Thoracic aorta (tissue), 2 donors: ENCODE measurements around the gene IGF2R. TPM values are rescaled to one million over a fixed set of nuclear protein-coding genes. Genes with fewer than 3 reads are reported as not detected.

Experiments
- ATAC-seq: fragments of 150-250 bp; one replicate; pipeline ENCODE4 v1.8.0; 2017; ENCODE audit warnings: low read depth; ENCODE audit not compliant: insufficient number of reproducible peaks, low FRiP score
- DNase-seq: peaks from one replicate; pipeline ENCODE4 v3.0.0-alpha.2; 2020; ENCODE audit warnings: low spot score
- H3K27ac ChIP-seq, 2 donors: fragments of 200-600 bp; sonication (generic); 1 replicate in 1 of 2; 2 replicates in 1 of 2; pipeline ENCODE4 v1.5.1; 2016; ENCODE audit warnings: mild to moderate bottlenecking in 2 of 2, moderate library complexity in 2 of 2
- H3K27me3 ChIP-seq: fragments of 200-600 bp; sonication (generic); replicated peaks from 2 replicates; pipeline ENCODE4 v1.6.0; 2016; ENCODE audit warnings: mild to moderate bottlenecking; ENCODE audit not compliant: insufficient read depth
- H3K36me3 ChIP-seq: fragments of 200-600 bp; sonication (generic); one replicate; pipeline ENCODE4 v1.5.1; 2016
- H3K4me1 ChIP-seq, 2 donors: fragments of 200-600 bp; sonication (generic); 1 replicate in 1 of 2; 2 replicates in 1 of 2; pipeline versions ENCODE4 v1.5.1 to v1.6.0; 2016; ENCODE audit warnings: low read depth in 2 of 2, mild to moderate bottlenecking in 1 of 2; ENCODE audit not compliant: control insufficient read depth in 1 of 2
- H3K4me3 ChIP-seq: fragments of 200-600 bp; sonication (generic); 2 replicates; pipeline ENCODE4 v1.5.1; 2016; ENCODE audit warnings: mild to moderate bottlenecking
- H3K9me3 ChIP-seq: fragments of 200-600 bp; sonication (generic); 2 replicates; pipeline ENCODE4 v1.5.1; 2016
- total RNA-seq, 2 donors: library from RNA; depleted of rRNA; stranded (reverse); fragments of >200 nt; gene quantifications; one replicate each; pipeline versions ENCODE4 v1.1.0 to v1.2.3, GENCODE V29; 2016
- TF ChIP-seq, protein P1 (sequence below): fragments of 200-600 bp; sonication (generic); IDR thresholded peaks from one replicate; pipeline ENCODE4 v1.5.1; 2019; ENCODE audit warnings: antibody characterized with exemption

The IGF2R gene
- total RNA-seq, 2 donors from 2014 or later, result 82.2 to 88.4 TPM

DNA sequence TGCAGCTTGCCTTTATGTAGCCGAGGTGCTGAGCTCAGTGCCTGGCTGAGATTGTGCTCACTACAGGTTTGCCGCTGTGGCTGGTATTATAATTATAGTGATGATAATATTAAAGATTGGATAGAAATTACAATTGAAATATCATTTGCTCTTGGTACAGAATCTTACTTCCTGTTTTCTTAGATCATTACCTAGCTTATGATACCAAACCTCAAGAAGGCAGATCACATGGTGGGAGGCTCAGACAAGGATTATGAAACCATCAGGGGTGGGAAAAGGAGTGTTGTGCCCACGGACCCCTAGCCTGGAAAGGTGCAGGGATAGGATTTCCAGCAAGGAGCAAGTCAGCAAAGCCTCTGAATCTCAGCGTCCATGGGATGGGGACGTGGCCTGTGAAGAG lies 70.6 kb downstream of the IGF2R start:
- Histone ChIP-seq H3K36me3 (peaks cover 12% of the 10 kb centered on the region), H3K4me1 (peaks cover 9 to 54% of the 10 kb centered on the region in 2 donors), H3K27me3 (no peaks in the 10 kb centered on the region), H3K9me3 (no peaks in the 10 kb centered on the region), H3K4me3 (no peak overlapping the region), H3K27ac (no peak overlapping the region)
- TF ChIP-seq, protein P1, sequence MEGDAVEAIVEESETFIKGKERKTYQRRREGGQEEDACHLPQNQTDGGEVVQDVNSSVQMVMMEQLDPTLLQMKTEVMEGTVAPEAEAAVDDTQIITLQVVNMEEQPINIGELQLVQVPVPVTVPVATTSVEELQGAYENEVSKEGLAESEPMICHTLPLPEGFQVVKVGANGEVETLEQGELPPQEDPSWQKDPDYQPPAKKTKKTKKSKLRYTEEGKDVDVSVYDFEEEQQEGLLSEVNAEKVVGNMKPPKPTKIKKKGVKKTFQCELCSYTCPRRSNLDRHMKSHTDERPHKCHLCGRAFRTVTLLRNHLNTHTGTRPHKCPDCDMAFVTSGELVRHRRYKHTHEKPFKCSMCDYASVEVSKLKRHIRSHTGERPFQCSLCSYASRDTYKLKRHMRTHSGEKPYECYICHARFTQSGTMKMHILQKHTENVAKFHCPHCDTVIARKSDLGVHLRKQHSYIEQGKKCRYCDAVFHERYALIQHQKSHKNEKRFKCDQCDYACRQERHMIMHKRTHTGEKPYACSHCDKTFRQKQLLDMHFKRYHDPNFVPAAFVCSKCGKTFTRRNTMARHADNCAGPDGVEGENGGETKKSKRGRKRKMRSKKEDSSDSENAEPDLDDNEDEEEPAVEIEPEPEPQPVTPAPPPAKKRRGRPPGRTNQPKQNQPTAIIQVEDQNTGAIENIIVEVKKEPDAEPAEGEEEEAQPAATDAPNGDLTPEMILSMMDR, result no peak
- ATAC-seq (no peak), DNase-seq (no peak)

DNA sequence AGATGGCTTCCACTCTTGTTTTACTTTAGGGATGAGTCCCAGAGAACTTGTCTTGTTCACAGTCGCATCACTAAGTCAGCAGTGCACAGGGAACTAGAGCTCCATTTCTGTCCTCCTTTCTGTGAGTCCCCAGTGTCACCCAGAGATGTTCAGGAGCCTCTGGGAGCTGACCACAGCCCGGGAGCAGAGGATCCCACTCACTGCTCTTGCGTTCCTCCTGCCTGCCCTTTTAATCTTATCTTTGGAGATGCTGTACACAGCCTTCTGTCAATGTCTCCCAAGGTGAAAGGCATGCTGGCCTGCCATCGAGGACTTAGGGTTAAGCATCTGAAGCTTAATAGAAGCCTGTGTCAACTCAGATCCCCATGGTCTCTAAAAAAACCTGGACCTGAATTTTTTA lies 71.2 kb downstream of the IGF2R start:
- Histone ChIP-seq H3K4me3 (no peak overlapping the region), H3K27me3 (no peaks in the 10 kb centered on the region), H3K9me3 (no peaks in the 10 kb centered on the region), H3K4me1 (peaks cover 9 to 56% of the 10 kb centered on the region in 2 donors), H3K36me3 (peaks cover 7% of the 10 kb centered on the region), H3K27ac (no peak overlapping the region)
- TF ChIP-seq, protein P1, result no peak
- no peak for DNase-seq
- ATAC-seq, result no peak

DNA sequence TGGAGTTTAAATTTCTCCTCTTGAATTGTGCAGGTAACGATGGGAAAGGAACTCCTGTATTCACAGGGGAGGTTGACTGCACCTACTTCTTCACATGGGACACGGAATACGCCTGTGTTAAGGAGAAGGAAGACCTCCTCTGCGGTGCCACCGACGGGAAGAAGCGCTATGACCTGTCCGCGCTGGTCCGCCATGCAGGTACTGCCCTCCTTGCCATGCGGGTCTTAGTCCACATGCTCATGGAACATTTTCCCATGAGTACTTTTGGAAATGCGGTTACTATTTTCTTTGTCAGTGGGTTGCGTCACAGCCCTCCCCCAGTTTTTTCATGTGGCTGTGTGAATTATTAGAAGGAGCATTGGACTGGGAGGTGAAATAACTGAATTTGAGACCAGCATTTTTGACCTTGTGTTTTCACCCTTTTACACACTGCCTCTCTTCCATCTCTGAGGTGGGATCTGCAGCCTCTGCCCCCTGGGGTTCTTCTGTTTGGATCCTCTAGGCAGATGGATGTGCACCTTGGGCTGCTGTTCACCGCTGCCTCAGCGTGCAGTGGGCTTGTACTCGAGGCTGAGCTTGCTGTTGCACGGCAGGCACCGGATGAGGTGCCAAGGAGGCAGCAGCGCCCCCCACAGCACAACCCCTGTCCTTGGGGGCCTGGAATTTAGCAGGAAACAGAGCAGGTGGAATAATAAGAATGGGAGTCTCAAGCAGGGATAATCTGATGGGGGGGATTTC lies 71.8 kb downstream of the IGF2R start:
- no peak for DNase-seq
- no peaks in the 10 kb centered on the region for H3K9me3 ChIP-seq
- ATAC-seq, result no peak
- H3K4me3 ChIP-seq, result no peak overlapping the region
- peak overlapping the region; percentile 52 to 80 for H3K27ac ChIP-seq
- TF ChIP-seq, protein P1, result no peak
- H3K27me3 ChIP-seq, result no peaks in the 10 kb centered on the region
- peaks cover 9 to 56% of the 10 kb centered on the region in 2 donors for H3K4me1 ChIP-seq
- H3K36me3 ChIP-seq, result peaks cover 7% of the 10 kb centered on the region

DNA sequence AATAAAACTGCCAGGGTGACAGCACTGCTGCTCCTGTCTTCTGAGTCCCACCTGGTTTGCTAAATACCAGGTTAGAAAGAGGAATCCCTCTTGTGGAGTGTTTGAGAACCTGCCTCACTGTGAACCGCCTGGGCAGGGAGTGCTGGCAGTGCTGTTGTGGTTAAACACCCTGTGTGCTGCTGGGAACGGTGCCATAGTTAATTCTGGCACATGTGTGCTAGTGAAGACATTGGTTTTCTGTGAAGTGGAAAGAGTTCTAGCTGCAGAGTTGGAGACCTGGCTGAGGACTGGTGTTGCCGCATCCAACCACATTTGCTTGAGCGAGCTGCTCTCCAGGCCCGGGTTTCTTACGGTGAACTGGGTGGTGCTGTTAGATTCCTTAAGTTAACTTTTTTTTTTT lies 72.7 kb downstream of the IGF2R start:
- H3K36me3 ChIP-seq, result peaks cover 16% of the 10 kb centered on the region
- DNase-seq, result no peak
- peaks cover 9 to 48% of the 10 kb centered on the region in 2 donors for H3K4me1 ChIP-seq
- peak overlapping the region; percentile 55 for H3K4me3 ChIP-seq
- peak; percentile 30 for ATAC-seq
- H3K27me3 ChIP-seq, result no peaks in the 10 kb centered on the region
- H3K27ac ChIP-seq, result peak overlapping the region; percentile 52 to 80
- TF ChIP-seq, protein P1, result peak; percentile 25
- H3K9me3 ChIP-seq, result no peaks in the 10 kb centered on the region

DNA sequence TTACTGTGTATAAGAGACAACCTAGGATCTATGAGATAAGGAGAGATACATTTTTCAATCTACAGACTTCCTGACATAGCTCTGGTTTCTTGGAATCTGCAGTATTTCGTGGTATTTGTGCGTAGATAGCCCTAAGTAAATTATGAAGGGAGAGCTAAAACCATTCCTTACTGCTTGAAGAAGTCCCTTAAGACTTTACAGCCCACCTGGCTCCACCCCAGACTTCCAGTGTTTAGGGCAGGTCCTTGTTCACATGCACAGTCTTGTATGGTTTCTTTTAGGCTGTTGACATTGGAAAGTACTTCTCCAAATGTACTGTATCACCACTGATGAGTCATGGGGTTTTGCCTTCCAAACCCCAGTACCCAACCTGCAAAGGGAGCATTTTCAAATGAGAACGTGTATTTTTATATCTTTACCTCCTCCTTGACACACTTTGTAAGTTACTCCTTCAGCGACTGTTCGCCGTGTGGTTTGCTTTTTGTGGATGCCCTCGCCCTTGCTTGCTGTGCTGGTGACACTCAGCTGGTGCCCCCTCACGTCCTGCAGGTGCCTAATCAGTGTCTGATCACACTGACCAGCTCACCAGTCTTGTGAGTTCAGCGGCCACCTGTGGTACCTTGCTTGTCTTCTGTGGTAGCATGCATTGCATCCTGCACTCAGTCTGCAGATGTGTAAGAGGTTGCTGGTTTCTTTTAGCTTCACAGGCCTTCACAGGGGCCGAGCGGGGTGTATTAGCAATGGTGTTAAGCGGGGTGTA lies 73.3 kb downstream of the IGF2R start:
- Histone ChIP-seq H3K9me3 (no peaks in the 10 kb centered on the region), H3K4me3 (peak overlapping the region; percentile 55), H3K36me3 (peaks cover 22% of the 10 kb centered on the region), H3K4me1 (peaks cover 9 to 42% of the 10 kb centered on the region in 2 donors), H3K27me3 (no peaks in the 10 kb centered on the region), H3K27ac (peak overlapping the region; percentile 72 to 80)
- no peak for DNase-seq
- TF ChIP-seq, protein P1, result no peak
- peak; percentile 66 for ATAC-seq
